Measurements from ENCODE around the gene C2CD4B. TPM values are rescaled to one million over a fixed set of nuclear protein-coding genes. Genes with fewer than 3 reads are reported as not detected.

Gene C2CD4B
- total RNA-seq, 1 experiment from 2014 or later: 0.13 TPM

GRCh38 chr15:62142736-62143135 is 22.3 kb downstream of the C2CD4B start:
- Histone ChIP-seq H3K4me1 (ENCODE audit: insufficient read depth, low read length) (no peaks in the 10 kb centered on the region), H3K23me2 (ENCODE audit: insufficient read length, low read depth, low read length, poor library complexity, severe bottlenecking) (no peaks in the 10 kb centered on the region), H2BK20ac (ENCODE audit: low read depth, low read length, poor library complexity, severe bottlenecking) (no peak overlapping the region), H3K79me1 (ENCODE audit: insufficient read depth, low read depth, low read length, poor library complexity, severe bottlenecking) (no peaks in the 10 kb centered on the region), H3K9me3 (ENCODE audit: control insufficient read depth, low read depth, low read length) (no peaks in the 10 kb centered on the region), H3K56ac (ENCODE audit: insufficient read length, low read depth, low read length) (no peak overlapping the region), H4K91ac (ENCODE audit: insufficient read length, low read depth, low read length) (no peak overlapping the region), H3K27ac (ENCODE audit: insufficient read length, low read depth, low read length) (no peak overlapping the region), H3K4ac (ENCODE audit: low read depth, low read length) (no peak overlapping the region), H3K18ac (ENCODE audit: insufficient read length, low read depth, low read length) (no peak overlapping the region), H3K4me2 (ENCODE audit: insufficient read depth, insufficient read length, low read length) (no peak overlapping the region), H2BK120ac (ENCODE audit: low read depth, low read length, poor library complexity, severe bottlenecking) (no peak overlapping the region), H4K8ac (replicated peaks; ENCODE audit: insufficient read length, low read depth, low read length) (no peak overlapping the region), H3K23ac (ENCODE audit: insufficient read length, low read depth, low read length) (no peak overlapping the region), H3K9ac (ENCODE audit: extremely low read depth, insufficient read length, low read length) (no peak overlapping the region), H4K20me1 (ENCODE audit: control insufficient read depth, insufficient read depth, insufficient read length) (no peaks in the 10 kb centered on the region), H3K27me3 (ENCODE audit: insufficient read depth, low read length) (no peaks in the 10 kb centered on the region), H2AFZ (ENCODE audit: low read length) (no peak overlapping the region), H2BK5ac (ENCODE audit: insufficient read length, low read length) (no peak overlapping the region), H2BK15ac (ENCODE audit: low read depth, low read length) (no peak overlapping the region), H3T11ph (ENCODE audit: low read length) (no peak overlapping the region), H2AK5ac (ENCODE audit: insufficient read length, low read length) (no peak overlapping the region), H4K5ac (ENCODE audit: insufficient read length, low read depth, low read length) (no peak overlapping the region), H3K14ac (ENCODE audit: insufficient read depth, low read length) (no peak overlapping the region), H2BK12ac (ENCODE audit: insufficient read length, low read depth, low read length) (no peak overlapping the region), H3K79me2 (ENCODE audit: insufficient read depth, low read length) (no peaks in the 10 kb centered on the region)
- Mint-ChIP-seq H3K4me1 (peaks cover 11% of the 10 kb centered on the region in 2 experiments), H3K4me3 (no peak overlapping the region), H3K27me3 (ENCODE audit: low read depth) (no peaks in the 10 kb centered on the region; the same call in 1 of the 2 replicates), H3K9me3 (peaks cover 3 to 7% of the 10 kb centered on the region in 2 experiments; a peak in 2 of 5 replicates), H3K27ac (no peak overlapping the region; a peak in 1 of 7 replicates), H3K36me3 (ENCODE audit: insufficient read depth in 1 of 3, low read depth in 3 of 3) (peaks cover 0 to 3% (median 0%) of the 10 kb centered on the region in 3 experiments; a peak in 1 of 7 replicates)
- no peak for DNase-seq
- TF ChIP-seq CTCF (conservative IDR thresholded peaks at IDR 0.05): no peak; the same call in 2 of the 3 replicates
- no CpG with 5 or more reads among the region's 3 CpGs for WGBS (ENCODE audit: extremely low coverage, insufficient read length, low lambda C conversion rate)
